ENCODE results near the gene CDK14. TPM values are rescaled to one million over a fixed set of nuclear protein-coding genes. Genes with fewer than 3 reads are reported as not detected.

CDK14 gene
- total RNA-seq, 1 experiment from 2014 or later = 57.9 TPM

GRCh38 chr7:91226411-91226810 is 630.3 kb downstream of the CDK14 start (continued):
- TF ChIP-seq FOXP4 (CRISPR knock-in tag; IDR thresholded peaks at IDR 0.05) = no peak

- Mint-ChIP-seq H3K4me3 (no peak overlapping the region), H3K9me3 (peaks cover 20% of the 10 kb centered on the region), H3K4me1 (peaks cover 5% of the 10 kb centered on the region), H3K36me3 (no peaks in the 10 kb centered on the region), H3K27me3 (ENCODE audit: low read depth) (no peaks in the 10 kb centered on the region; the same call in 1 of the 2 replicates), H3K27ac (no peak overlapping the region)
- TF ChIP-seq HMGA2 (CRISPR knock-in tag; IDR thresholded peaks at IDR 0.05) (no peak), GTF2I (CRISPR knock-in tag; conservative IDR thresholded peaks at IDR 0.05) (no peak), ELF4 (CRISPR knock-in tag; IDR thresholded peaks at IDR 0.05; ENCODE audit: low read depth) (no peak), TP53 (CRISPR knock-in tag; IDR thresholded peaks at IDR 0.05) (no peak), E2F5 (CRISPR knock-in tag; IDR thresholded peaks at IDR 0.05) (no peak), FOXJ3 (CRISPR knock-in tag; IDR thresholded peaks at IDR 0.05; ENCODE audit: borderline replicate concordance) (no peak), GRHL2 (CRISPR knock-in tag; IDR thresholded peaks at IDR 0.05; ENCODE audit: insufficient replicate concordance, severe bottlenecking) (no peak), NR2C2 (CRISPR knock-in tag; IDR thresholded peaks at IDR 0.05) (no peak), IRF2 (CRISPR knock-in tag; IDR thresholded peaks at IDR 0.05; ENCODE audit: borderline replicate concordance, low read depth) (no peak), RELA (CRISPR knock-in tag; IDR thresholded peaks at IDR 0.05; ENCODE audit: borderline replicate concordance) (no peak), PRRX2 (CRISPR knock-in tag; IDR thresholded peaks at IDR 0.05) (no peak), ATF1 (CRISPR knock-in tag; IDR thresholded peaks at IDR 0.05) (no peak), NFYB (CRISPR knock-in tag; conservative IDR thresholded peaks at IDR 0.05; ENCODE audit: low read depth) (no peak), ZNF138 (CRISPR knock-in tag; conservative IDR thresholded peaks at IDR 0.05) (no peak), CREM (CRISPR knock-in tag; IDR thresholded peaks at IDR 0.05) (no peak), ZNF532 (CRISPR knock-in tag; IDR thresholded peaks at IDR 0.05; ENCODE audit: borderline replicate concordance) (no peak), CBFB (CRISPR knock-in tag; IDR thresholded peaks at IDR 0.05; ENCODE audit: low read depth) (no peak), MAX (CRISPR knock-in tag; IDR thresholded peaks at IDR 0.05) (no peak), TCF7 (CRISPR knock-in tag; IDR thresholded peaks at IDR 0.05; ENCODE audit: low read depth) (no peak), MYBL2 (CRISPR knock-in tag; IDR thresholded peaks at IDR 0.05) (no peak)
- ChIA-PET CTCF (no interaction called here), POLR2A (no interaction called here)
- ATAC-seq = no peak
- no peak for DNase-seq (ENCODE audit: low spot score)
These were observed 632.2 kb downstream of the CDK14 start for GRCh38 chr7:91228327-91228726.
